Activated T-helper 9 cell treated with anti-CD3 and anti-CD28 coated beads, Interleukin-2, amount 50 U/mL, for 16 hours (primary cell): ENCODE data around the gene RGS7.
"Not testable (repeated sequence)": the region's sequence is repeated elsewhere in the genome, so short reads cannot be mapped to it uniquely, and the experiment has no call there.

Experiments
- DNase-seq: peaks from one replicate; pipeline ENCODE4 v3.0.0-alpha.2; 2020; ENCODE audit warnings: low read depth

The RGS7 gene

GRCh38 chr1:240829487-240829886 lies 527.5 kb downstream of the RGS7 start:
- no peak for DNase-seq

DNA sequence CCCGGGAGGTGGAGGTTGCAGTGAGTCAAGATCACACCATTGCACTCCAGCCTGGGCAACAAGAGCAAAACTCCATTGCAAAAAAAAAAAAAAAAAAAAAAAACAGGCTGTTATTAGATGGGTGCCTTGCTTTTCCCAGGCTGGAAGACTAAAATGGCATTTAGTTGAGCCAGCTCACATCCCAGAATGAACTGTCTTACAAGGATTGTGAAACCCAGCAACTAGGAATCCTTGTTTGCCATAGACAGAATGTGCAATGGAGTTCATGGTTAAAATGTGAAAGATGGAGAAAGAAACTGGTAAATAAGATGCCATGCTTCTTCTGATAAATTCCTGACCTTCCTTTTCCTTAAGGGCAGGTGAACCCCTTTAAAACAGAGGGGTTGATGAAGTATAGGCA lies 529.2 kb downstream of the RGS7 start:
- no peak for DNase-seq

DNA sequence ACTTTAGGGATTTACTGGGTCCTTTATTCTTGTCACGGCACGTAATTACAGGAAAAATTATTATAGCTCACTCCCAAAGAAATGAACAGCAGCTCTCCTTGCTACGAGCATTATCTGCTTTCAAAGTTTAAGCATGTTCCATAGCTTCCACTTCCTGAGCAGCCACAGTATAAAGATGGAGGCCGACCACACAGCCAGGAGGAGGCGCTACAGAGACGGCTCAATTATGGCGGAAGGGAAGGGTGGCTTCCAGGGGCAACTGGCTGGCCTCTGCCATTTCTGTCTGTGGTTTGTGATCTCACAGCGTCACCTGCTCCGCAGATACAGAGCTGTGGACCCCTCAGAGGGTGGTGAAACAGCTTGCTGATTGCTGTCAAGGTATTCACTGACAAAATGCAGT lies 532.8 kb downstream of the RGS7 start:
- DNase-seq = no peak

GRCh38 chr1:240823357-240823756 lies 533.6 kb downstream of the RGS7 start:
- no peak for DNase-seq

DNA sequence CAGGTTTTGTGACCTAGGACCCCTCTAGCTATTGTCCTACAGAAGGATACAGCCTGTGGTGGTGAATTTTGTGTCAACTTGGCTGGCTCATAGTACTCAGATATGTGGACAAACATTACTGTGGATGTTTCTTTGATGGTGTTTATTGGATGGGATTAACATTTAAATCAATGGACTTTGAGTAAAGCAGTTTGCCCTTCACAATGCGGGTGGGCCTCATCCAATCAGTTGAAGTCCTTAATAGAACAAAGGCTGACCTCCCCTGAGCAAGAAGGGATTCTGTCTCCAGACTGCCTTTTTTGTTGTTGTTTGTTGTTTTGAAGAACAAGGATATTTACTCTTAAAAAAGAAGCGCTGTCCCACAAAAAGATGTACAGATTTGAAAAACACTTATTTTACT lies 535.1 kb downstream of the RGS7 start:
- no peak for DNase-seq

- DNase-seq = no peak
Observed at GRCh38 chr1:240820816-240821215, 536.2 kb downstream of the RGS7 start.

DNA sequence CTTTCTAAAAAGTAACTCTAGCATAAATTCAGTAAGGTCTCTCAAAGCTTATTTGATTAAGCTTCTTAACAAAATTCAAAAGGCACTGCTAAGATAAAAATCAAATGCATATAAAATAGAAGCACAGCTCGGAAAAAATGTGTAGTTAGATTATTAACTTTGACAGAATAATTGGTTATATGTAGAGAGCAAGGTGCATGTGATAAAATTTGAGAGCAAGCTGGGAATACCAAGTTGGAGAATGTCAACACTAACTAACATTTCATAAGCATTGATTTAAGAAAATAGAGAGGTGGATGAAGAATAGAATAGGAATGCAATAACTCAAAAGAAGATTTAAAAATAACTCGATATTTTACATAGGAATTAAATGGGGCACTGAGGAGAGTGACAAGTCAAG lies 540.5 kb downstream of the RGS7 start:
- no peak for DNase-seq

DNA sequence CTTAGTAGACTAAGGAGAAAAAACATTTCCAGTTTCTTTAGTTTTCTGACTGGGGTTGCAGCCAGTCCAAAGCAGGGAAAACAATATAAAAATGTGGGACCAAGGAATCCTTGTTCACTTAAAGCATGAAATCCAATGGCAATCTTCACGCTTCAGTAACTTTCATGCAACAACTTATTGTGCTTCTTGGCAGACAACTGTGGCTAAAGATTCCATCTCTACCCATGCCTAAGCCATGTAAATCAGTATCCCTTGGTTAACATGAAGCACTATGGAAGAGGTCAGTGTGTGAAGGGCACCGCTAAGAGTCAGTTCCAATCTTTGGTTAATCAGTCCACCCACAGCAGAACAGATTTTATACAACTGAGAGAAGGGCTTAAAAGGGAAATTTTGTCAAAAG lies 543.3 kb downstream of the RGS7 start:
- DNase-seq = no peak

DNA sequence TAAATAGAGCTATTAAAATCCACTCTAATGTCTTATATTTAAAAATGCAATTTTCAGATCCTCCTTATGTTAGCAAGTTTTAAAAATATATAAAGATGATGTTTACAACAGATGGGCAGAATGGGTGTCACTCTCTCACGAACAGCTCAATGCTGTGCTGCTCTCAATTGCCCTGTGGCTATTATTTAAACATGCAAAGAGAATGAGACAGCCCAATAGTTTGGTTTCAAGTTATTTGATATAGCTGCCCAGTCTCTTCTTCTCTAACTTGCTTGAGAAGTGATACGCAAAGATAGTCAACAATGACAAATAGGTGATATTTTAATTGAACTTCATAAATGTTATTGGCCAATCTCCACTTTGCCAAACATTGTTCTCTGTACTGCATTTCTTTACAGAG lies 545.7 kb downstream of the RGS7 start:
- DNase-seq = no peak

DNA sequence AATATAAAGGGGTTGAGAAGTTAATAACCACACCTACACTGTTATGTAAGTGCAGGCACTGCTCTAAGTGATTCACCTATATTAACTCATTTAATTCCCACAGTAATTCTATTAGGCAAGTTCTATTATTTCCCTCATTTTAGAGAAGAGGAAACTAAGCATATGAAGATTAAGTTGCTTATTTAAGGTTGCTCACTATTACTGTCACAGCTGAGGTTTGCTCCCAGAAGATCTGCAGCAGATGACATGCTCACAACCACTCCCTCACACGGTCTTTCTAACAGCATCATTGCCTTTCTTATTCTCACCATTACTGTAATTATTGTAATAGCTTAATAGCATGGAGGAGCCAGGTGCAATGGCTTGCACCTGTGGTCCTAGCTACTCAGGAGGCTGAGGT lies 548.6 kb downstream of the RGS7 start:
- DNase-seq = no peak

- DNase-seq = no peak
Observed at GRCh38 chr1:240806200-240806745, 550.7 kb downstream of the RGS7 start.

DNA sequence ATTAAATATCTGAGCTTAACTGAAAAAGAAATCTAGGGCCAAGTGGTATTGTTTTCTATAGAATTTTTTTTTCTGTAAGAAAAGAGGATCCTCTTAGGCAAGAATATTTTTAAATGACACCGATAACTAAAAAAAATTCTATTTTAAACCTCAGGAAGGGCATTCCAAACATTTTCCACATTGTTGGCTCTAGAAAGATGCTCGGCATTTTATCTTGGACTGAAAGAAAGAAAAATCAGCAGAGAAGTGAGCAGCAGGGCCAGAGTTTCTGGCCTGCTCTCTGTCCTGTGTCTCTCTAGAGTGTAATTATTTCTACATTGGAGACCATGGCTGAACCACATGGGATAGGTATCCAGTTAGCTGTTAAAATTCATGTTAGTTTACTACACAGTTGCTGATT lies 552.5 kb downstream of the RGS7 start:
- DNase-seq = no peak

DNA sequence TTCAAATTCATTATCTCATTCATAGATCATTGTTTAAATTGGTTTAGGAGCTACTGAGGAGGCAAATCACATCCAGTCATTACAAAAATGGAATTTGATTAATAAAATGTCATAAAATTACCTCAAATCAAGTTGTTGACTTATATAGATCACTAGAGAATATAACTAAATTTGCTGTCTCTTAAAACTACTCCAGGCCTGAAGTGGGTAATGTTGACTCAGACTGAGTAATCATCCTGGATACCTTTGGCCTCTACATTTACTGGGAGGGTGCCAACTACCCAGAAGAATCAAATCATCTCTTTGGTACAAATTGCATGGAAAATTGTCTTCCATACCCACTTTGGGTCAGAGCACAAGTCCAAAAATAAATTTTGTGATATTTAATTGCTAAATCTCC lies 553.9 kb downstream of the RGS7 start:
- no peak for DNase-seq

- DNase-seq = no peak
Observed at GRCh38 chr1:240802271-240802670, 554.7 kb downstream of the RGS7 start.

- DNase-seq = no peak
Observed at GRCh38 chr1:240801442-240801841, 555.6 kb downstream of the RGS7 start.

- DNase-seq = no peak
Observed at GRCh38 chr1:240800291-240800690, 556.7 kb downstream of the RGS7 start.

DNA sequence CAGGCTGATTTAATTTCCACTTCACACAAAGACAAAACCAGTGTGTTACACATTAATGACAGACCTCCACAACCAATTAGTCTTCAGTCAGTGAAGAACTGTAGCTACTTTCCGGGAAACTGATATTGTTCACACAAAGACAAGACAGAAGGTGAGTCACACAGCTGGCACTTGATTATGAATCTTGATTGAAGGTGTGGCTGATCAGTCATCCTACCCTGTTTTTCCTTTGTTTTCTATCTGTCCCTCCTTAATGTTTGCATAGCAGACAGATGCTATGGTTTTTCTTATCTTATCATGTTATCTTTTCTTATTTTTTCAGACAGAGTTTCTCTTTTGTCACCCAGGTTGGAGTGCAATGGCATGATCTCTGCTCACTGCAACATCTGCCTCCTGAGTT lies 560.0 kb downstream of the RGS7 start:
- no peak for DNase-seq

DNA sequence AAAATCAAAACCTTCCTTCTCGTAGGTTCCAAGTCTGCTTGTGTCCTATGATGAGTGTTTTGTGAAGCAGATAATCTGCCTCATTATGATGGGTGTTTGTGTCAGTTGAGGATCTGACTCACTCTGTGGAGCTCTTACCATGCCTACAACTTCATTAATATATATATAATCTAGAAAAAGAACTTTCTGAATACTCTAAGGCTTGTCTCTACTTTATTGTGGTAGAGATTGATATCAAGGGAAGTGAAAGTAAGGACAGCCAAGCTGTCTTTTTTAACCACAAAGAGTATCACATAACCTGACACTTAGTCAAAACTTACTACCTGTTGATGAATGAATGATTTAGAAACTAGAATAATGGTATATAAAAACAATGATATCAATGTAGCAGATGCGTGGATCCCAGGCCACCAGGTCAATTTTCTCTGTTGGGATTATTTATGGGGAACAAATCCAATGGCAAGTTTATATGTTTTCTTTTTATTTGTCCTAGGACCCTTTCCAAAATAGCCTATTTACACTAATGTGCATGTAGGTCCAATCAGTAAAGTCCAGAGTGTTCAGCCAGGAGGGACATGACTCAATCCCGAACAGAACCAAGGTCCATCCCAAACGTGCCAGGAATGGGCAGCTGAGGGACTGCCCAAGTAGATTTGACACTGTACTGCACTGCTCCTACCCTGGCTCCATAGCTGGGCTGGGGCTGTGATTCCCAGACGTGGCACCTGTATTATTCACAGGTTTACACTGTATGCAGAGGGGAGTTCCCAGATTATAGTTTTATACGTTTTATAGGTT lies 562.8 kb downstream of the RGS7 start:
- DNase-seq = no peak

DNA sequence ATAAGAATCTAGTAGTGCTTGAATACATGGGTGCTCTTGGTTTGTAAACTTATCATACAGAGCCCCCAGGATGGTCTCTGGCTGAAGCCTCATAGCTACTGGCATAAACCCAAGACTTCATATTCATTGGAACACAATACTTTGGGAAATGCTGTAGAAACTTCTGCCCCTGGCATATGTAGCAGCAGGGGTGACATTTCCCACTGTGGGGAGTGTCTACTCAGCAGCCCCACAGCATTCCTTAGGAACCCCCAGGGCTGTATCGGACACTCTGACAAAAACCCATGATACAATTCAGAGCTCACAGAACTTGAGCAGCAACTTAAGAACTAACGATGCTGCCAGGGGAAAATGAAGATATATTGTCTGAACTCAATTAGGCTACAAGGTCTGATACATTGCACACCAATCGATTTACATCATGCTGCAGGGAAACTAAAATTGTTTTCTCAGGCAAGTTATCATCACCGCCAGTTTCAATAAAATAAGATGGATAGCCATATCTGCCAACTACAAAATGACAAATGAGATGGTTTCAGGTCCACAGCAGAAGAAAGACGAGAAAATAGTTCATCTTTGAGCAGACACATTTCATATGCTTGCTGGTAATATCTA lies 564.0 kb downstream of the RGS7 start:
- DNase-seq = no peak

- no peak for DNase-seq
Observed at GRCh38 chr1:240790856-240791255, 566.1 kb downstream of the RGS7 start.

- DNase-seq = no peak
Observed at GRCh38 chr1:240786880-240787279, 570.1 kb downstream of the RGS7 start.

GRCh38 chr1:240784776-240785175 lies 572.2 kb downstream of the RGS7 start:
- DNase-seq = no peak

GRCh38 chr1:240783728-240784137 lies 573.3 kb downstream of the RGS7 start:
- not testable (repeated sequence) for DNase-seq

GRCh38 chr1:240776237-240776636 lies 580.8 kb downstream of the RGS7 start:
- no peak for DNase-seq
